Left forelimb (tissue), 1 donor: ENCODE data around the gene SUPT5H.
A peak's percentile ranks its signal among the peaks of the same experiment; 100 is the strongest.

Experiments used
- DNase-seq: peaks from one replicate; pipeline ENCODE4 v3.0.0-alpha.2; 2018; ENCODE audit warnings: low spot score

Gene SUPT5H

GRCh38 chr19:39409208-39410016 lies 36.0 kb upstream of the SUPT5H start:
- peak; percentile 91 for DNase-seq

GRCh38 chr19:39410017-39410830 lies 35.2 kb upstream of the SUPT5H start:
- no peak for DNase-seq

DNA sequence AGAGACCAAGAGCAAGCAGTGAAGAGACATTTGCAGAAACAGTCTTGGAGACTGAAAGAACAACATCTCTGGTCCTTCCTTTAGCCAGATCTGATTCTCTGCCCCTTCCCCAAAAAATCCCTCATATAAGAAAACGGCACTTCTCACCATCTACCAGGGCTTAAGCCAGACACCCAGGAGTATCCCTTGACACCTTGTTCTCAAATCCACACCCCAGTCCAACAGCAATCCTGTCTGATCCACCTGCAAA lies 34.6 kb upstream of the SUPT5H start:
- DNase-seq: no peak

GRCh38 chr19:39411081-39411831 lies 34.1 kb upstream of the SUPT5H start:
- no peak for DNase-seq

GRCh38 chr19:39411832-39412099 lies 33.6 kb upstream of the SUPT5H start:
- DNase-seq: peak; percentile 89

- DNase-seq: peak; percentile 100
Observed at GRCh38 chr19:39412100-39412866, 33.1 kb upstream of the SUPT5H start, which contains the start of gene PLEKHG2. Gene PLEKHG2 (plus strand): TSS chr19:39412669. CDS start chr19:39414087, 1,418 bp downstream.

GRCh38 chr19:39412867-39413271 lies 32.5 kb upstream of the SUPT5H start:
- DNase-seq: no peak

DNA sequence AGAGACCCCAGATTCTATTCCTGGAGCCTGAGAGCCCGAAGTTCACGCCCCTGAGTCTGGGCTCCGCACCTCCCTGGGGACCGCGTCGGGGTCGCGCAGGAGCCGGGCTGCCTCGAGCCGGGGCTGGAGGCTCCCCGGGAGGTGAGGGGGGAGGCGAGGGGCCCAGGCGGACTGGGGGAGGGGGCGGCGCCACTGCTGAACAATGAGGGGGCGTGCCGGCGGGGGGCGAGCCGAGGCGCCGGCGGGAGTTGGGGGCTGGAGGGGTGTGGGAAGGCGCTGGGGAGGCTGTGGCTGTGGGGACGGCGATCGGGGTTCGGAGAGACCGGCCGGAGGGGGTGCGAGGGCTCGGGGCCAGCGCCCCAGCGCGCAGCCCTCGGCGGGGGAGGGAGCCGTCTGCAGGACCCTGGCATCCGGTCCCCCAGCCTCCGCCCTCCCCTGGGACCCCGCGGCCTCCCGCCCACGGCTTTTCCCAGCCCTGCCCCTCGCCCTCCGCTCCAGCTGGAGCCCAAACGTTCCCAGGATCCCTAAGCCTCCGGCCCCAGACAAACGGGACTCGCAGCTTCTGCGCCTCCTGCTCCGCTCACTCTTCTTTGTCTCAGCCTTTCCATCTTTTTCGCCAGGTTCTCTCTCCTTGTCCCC lies 32.0 kb upstream of the SUPT5H start:
- peak; percentile 89 for DNase-seq

- DNase-seq: no peak
Observed at GRCh38 chr19:39413911-39414608, 31.3 kb upstream of the SUPT5H start.

GRCh38 chr19:39415111-39416046 lies 30.0 kb upstream of the SUPT5H start:
- no peak for DNase-seq

- DNase-seq: no peak
Observed at GRCh38 chr19:39416152-39417120, 28.9 kb upstream of the SUPT5H start.

DNA sequence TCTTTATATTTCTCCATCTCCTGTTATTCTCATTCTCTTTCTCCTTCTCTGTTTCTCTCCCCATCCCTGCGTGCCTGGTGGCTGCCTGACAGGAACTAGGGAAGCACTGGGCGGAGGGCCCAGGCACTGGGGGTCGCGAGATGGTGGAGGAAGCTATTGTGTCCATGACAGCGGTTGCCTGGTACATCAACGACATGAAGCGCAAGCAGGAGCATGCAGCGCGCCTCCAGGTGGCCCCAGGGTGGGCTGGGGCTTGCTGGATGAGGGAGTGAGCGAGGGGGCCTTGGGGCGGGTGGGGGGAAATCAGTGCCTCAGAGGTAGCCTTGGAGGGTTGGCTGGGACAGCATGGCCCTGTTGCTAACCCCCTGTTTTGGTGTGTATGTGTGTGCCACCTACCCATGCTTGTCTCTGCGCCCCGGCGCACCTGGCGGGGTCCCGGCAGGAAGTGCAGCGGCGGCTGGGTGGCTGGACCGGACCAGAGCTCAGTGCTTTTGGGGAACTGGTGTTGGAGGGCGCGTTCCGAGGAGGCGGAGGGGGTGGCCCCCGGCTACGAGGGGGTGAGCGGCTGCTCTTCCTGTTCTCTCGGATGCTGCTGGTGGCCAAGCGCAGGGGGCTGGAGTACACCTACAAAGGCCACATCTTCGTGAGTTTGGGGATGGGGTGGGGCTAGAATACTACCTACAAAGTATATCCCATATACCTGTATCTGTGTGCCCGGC lies 27.8 kb upstream of the SUPT5H start:
- DNase-seq: no peak

DNA sequence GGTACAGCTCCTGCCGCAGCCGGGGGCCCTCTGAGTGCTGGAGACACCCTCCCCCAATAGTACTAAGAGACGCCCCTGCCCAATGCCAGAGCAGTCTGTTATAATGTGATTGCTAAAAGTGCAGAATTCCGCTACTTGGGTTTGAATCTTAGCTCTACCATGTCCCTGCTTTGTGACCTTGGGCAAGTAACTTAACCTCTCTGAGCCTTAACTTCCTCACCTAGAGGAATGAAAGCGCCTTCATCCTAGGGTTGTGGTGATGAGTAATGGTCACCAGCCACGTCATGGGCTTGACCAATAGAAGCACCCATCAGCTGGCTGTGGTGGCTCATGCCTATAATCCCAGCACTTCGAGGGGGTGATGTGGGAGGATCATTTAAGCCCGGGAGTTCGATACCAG lies 26.4 kb upstream of the SUPT5H start:
- no peak for DNase-seq

DNA sequence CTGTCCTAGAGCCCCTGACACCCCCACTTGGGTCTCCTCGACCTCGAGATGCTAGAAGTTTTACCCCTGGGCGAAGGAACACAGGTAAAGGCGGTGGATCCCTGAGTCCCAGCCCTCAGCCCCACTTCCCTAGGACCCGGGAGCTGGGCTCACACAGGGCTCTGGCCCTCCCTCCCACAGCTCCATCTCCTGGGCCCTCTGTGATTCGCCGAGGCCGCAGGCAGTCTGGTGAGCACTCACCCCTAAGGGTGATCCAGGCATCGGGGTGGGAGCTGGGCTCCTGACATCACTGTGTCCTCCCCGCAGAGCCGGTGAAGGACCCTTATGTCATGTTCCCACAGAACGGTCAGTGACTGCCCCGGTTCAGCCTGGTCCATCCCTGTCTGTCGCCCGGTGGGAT lies 24.6 kb upstream of the SUPT5H start:
- no peak for DNase-seq

- DNase-seq: no peak
Observed at GRCh38 chr19:39422020-39422419, 23.4 kb upstream of the SUPT5H start.

DNA sequence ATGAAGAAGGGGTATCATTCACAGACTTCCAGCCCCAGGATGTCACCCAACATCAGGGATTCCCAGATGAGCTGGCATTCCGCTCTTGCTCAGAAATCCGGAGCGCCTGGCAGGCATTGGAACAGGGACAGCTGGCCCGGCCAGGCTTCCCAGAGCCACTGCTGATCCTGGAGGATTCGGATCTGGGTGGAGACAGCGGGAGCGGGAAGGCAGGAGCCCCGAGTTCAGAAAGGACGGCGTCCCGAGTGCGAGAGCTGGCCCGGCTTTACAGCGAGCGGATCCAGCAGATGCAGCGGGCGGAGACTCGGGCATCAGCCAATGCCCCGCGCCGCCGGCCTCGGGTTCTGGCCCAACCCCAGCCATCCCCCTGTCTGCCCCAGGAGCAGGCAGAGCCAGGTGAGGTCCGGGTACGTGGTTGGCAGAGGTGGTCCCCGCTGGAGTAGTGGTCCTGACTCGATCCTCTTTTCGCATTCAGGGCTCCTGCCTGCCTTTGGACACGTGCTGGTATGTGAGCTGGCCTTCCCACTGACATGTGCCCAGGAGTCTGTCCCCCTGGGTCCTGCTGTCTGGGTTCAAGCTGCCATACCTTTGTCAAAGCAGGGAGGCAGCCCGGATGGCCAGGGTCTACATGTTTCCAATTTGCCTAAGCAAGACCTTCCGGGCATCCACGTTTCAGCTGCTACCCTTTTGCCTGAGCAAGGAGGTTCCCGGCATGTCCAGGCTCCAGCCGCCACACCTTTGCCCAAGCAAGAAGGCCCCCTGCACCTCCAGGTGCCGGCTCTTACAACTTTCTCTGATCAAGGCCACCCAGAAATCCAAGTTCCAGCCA lies 21.9 kb upstream of the SUPT5H start:
- no peak for DNase-seq

DNA sequence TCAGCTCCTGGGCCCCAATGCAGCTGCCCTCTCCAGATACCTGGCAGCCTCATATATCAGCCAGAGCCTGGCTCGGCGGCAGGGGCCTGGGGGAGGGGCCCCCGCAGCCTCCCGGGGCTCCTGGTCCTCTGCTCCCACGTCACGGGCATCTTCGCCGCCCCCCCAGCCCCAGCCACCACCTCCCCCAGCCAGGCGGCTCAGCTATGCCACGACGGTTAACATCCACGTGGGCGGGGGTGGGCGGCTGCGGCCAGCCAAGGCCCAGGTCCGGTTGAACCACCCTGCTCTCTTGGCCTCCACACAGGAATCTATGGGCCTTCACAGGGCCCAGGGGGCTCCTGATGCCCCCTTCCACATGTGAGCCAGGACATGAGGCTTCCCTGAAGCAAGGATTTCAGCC lies 20.4 kb upstream of the SUPT5H start:
- DNase-seq: no peak
